HepG2 (cell line): ENCODE data around the gene SMIM24. TPM values are rescaled to one million over a fixed set of nuclear protein-coding genes. Genes with fewer than 3 reads are reported as not detected.

Experiments
- BRD4 ChIP-seq: sonication (generic); formaldehyde crosslinking; IDR thresholded peaks from 2 replicates; pipeline ENCODE4 v1.4.0; 2020; ENCODE audit warnings: missing genetic modification reagents
- HNRNPK ChIP-seq: fragments of 200-400 bp; formaldehyde crosslinking; IDR thresholded peaks from 2 replicates; pipeline ENCODE4 v1.6.1; 2018; ENCODE audit warnings: low read length, low read depth, moderate library complexity, mild to moderate bottlenecking; ENCODE audit not compliant: poor library complexity, severe bottlenecking
- NR3C1 ChIP-seq: sonication (generic); formaldehyde crosslinking; IDR thresholded peaks from 2 replicates; pipeline ENCODE4 v1.4.0; 2020; ENCODE audit warnings: missing genetic modification reagents
- RARG ChIP-seq: sonication (generic); formaldehyde crosslinking; IDR thresholded peaks from 2 replicates; pipeline ENCODE4 v1.4.0; 2020; ENCODE audit warnings: low read depth, mild to moderate bottlenecking, missing genetic modification reagents
- SRSF9 ChIP-seq: fragments of 200-400 bp; formaldehyde crosslinking; IDR thresholded peaks from 2 replicates; pipeline ENCODE4 v1.6.1; 2018; ENCODE audit warnings: borderline replicate concordance, mild to moderate bottlenecking, low read depth, low read length; ENCODE audit not compliant: insufficient read depth, poor library complexity, severe bottlenecking
- ZFP82 ChIP-seq: sonication (generic); formaldehyde crosslinking; IDR thresholded peaks from 2 replicates; pipeline ENCODE4 v1.5.1; 2020; ENCODE audit warnings: mild to moderate bottlenecking, missing genetic modification reagents, borderline replicate concordance
- ZMAT3 ChIP-seq: sonication (generic); formaldehyde crosslinking; conservative IDR thresholded peaks from 2 replicates; pipeline ENCODE4 v1.7.0; 2021; ENCODE audit warnings: missing genetic modification reagents
- ZNF367 ChIP-seq: sonication (generic); formaldehyde crosslinking; IDR thresholded peaks from 2 replicates; pipeline ENCODE4 v1.4.0; 2020; ENCODE audit warnings: missing genetic modification reagents, borderline replicate concordance
- ZNF510 ChIP-seq: sonication (generic); formaldehyde crosslinking; IDR thresholded peaks from 2 replicates; pipeline ENCODE4 v1.4.0; 2020; ENCODE audit warnings: low read depth, mild to moderate bottlenecking, missing genetic modification reagents
- ZNF660 ChIP-seq: sonication (generic); formaldehyde crosslinking; IDR thresholded peaks from 2 replicates; pipeline ENCODE4 v1.5.1; 2020; ENCODE audit warnings: mild to moderate bottlenecking, low read depth, missing genetic modification reagents, borderline replicate concordance
- polyA plus RNA-seq, 8 experiments: library from polyadenylated mRNA; depleted of rRNA in 3 of 8; stranded (reverse) in 7 of 8; unstranded in 1 of 8; fragments of >200 nt; fragmentation: Illumina TruSeq in 4 of 8; extraction: Trizol in 4 of 8; gene quantifications; 2 replicates each; pipeline versions ENCODE4 v1.2.1 to v1.2.3, GENCODE V29; 2011 to 2016; ENCODE audit warnings: low read depth in 4 of 8, missing spikeins in 1 of 8, mixed read lengths in 1 of 8; ENCODE audit not compliant: insufficient read depth in 1 of 8
- total RNA-seq, 5 experiments: library from RNA; depleted of rRNA; stranded (reverse); fragments of >200 nt; fragmentation: Illumina TruSeq; extraction: Trizol; gene quantifications; 2 replicates each; pipeline ENCODE4 v1.2.3, GENCODE V29; 2016; ENCODE audit warnings: low read depth in 1 of 5
- TF ChIP-seq, protein P1 (sequence below): IDR thresholded peaks from 2 replicates; pipeline ENCODE4 v1.6.1; 2012; ENCODE audit warnings: inconsistent platforms
- TF ChIP-seq, protein P2 (sequence below): sonication (generic); formaldehyde crosslinking; IDR thresholded peaks from 2 replicates; pipeline ENCODE4 v1.4.0; 2020; ENCODE audit warnings: mild to moderate bottlenecking, missing genetic modification reagents
- TF ChIP-seq, protein P3 (sequence below): fragments of 450-650 bp; IDR thresholded peaks from 2 replicates; pipeline ENCODE4 v1.6.1; 2017; ENCODE audit warnings: mild to moderate bottlenecking
- TF ChIP-seq, protein P4 (sequence below): IDR thresholded peaks from 2 replicates; pipeline ENCODE4 v1.6.1; 2012; ENCODE audit warnings: low read depth, low read length, improper control_type of control experiment
- TF ChIP-seq, protein P5 (sequence below): sonication (generic); formaldehyde crosslinking; IDR thresholded peaks from 2 replicates; pipeline ENCODE4 v1.4.0; 2020; ENCODE audit warnings: missing genetic modification reagents

The SMIM24 gene
- total and polyA plus RNA-seq, 2 of the 13 experiments (the other 11 are each of a cell fraction or from before 2014, with no cell fraction given) = 11.2 to 70.6 TPM

DNA sequence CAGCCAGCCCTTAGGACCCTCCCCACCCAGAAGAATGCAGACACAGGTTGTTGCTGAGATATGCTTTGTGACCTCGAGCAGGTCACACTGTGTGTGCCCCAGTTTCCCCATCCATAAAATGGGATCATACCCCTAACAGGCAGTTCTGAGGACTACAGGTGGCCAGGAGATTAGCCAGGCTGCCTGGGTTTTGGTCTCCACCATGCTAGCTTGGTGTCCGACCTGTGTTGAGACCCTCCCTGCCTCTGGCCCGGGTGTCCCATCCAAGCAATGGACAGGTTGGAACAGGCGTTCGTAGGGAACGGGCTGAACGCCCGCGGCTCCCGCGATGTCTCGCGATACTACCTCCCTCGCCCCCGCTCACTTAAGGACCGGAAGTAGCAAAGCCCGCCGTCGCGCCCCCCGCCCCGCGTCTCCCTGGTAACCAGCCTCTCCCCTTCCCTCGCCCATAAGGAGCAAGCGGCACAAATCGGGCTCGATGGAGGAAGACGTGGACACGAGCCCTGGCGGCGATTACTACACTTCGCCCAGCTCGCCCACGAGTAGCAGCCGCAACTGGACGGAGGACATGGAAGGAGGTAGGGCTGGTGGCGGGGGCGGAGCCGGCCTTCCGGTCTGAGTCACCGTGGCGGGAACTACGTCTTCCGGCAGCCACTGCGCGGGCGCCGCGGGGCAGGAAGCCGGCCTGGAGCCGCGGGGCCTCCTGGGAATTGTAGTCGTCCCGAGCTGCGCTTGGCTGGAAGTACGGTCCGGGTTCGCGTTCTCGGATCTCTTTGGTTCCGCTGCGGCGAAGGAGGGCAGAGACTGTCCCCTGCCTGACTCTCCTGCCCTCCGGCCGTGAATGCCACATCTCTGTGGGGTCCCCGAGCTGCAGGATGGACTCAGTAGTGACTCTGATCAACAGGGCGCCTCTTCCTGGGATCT lies 45.4 kb downstream of the SMIM24 start (continued):
- no peak for TF ChIP-seq ZNF660 (CRISPR knock-in tag)
- TF ChIP-seq ZMAT3 = no peak
- TF ChIP-seq SRSF9 = no peak
- TF ChIP-seq, protein P1, sequence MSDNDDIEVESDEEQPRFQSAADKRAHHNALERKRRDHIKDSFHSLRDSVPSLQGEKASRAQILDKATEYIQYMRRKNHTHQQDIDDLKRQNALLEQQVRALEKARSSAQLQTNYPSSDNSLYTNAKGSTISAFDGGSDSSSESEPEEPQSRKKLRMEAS = peak; percentile 39; the same call in 1 of the 2 replicates
- no peak for TF ChIP-seq ZNF367 (CRISPR knock-in tag)
- no peak for TF ChIP-seq ZFP82
- TF ChIP-seq, protein P2, sequence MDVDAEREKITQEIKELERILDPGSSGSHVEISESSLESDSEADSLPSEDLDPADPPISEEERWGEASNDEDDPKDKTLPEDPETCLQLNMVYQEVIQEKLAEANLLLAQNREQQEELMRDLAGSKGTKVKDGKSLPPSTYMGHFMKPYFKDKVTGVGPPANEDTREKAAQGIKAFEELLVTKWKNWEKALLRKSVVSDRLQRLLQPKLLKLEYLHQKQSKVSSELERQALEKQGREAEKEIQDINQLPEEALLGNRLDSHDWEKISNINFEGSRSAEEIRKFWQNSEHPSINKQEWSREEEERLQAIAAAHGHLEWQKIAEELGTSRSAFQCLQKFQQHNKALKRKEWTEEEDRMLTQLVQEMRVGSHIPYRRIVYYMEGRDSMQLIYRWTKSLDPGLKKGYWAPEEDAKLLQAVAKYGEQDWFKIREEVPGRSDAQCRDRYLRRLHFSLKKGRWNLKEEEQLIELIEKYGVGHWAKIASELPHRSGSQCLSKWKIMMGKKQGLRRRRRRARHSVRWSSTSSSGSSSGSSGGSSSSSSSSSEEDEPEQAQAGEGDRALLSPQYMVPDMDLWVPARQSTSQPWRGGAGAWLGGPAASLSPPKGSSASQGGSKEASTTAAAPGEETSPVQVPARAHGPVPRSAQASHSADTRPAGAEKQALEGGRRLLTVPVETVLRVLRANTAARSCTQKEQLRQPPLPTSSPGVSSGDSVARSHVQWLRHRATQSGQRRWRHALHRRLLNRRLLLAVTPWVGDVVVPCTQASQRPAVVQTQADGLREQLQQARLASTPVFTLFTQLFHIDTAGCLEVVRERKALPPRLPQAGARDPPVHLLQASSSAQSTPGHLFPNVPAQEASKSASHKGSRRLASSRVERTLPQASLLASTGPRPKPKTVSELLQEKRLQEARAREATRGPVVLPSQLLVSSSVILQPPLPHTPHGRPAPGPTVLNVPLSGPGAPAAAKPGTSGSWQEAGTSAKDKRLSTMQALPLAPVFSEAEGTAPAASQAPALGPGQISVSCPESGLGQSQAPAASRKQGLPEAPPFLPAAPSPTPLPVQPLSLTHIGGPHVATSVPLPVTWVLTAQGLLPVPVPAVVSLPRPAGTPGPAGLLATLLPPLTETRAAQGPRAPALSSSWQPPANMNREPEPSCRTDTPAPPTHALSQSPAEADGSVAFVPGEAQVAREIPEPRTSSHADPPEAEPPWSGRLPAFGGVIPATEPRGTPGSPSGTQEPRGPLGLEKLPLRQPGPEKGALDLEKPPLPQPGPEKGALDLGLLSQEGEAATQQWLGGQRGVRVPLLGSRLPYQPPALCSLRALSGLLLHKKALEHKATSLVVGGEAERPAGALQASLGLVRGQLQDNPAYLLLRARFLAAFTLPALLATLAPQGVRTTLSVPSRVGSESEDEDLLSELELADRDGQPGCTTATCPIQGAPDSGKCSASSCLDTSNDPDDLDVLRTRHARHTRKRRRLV (CRISPR knock-in tag) = no peak
- no peak for TF ChIP-seq BRD4 (CRISPR knock-in tag)
- TF ChIP-seq ZNF510 (CRISPR knock-in tag) = no peak
- no peak for TF ChIP-seq RARG (CRISPR knock-in tag)
- TF ChIP-seq, protein P3, sequence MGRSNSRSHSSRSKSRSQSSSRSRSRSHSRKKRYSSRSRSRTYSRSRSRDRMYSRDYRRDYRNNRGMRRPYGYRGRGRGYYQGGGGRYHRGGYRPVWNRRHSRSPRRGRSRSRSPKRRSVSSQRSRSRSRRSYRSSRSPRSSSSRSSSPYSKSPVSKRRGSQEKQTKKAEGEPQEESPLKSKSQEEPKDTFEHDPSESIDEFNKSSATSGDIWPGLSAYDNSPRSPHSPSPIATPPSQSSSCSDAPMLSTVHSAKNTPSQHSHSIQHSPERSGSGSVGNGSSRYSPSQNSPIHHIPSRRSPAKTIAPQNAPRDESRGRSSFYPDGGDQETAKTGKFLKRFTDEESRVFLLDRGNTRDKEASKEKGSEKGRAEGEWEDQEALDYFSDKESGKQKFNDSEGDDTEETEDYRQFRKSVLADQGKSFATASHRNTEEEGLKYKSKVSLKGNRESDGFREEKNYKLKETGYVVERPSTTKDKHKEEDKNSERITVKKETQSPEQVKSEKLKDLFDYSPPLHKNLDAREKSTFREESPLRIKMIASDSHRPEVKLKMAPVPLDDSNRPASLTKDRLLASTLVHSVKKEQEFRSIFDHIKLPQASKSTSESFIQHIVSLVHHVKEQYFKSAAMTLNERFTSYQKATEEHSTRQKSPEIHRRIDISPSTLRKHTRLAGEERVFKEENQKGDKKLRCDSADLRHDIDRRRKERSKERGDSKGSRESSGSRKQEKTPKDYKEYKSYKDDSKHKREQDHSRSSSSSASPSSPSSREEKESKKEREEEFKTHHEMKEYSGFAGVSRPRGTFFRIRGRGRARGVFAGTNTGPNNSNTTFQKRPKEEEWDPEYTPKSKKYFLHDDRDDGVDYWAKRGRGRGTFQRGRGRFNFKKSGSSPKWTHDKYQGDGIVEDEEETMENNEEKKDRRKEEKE = no peak
- TF ChIP-seq, protein P4, sequence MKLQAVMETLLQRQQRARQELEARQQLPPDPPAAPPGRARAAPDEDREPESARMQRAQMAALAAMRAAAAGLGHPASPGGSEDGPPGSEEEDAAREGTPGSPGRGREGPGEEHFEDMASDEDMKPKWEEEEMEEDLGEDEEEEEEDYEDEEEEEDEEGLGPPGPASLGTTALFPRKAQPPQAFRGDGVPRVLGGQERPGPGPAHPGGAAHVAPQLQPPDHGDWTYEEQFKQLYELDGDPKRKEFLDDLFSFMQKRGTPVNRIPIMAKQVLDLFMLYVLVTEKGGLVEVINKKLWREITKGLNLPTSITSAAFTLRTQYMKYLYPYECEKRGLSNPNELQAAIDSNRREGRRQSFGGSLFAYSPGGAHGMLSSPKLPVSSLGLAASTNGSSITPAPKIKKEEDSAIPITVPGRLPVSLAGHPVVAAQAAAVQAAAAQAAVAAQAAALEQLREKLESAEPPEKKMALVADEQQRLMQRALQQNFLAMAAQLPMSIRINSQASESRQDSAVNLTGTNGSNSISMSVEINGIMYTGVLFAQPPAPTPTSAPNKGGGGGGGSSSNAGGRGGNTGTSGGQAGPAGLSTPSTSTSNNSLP = no peak
- TF ChIP-seq, protein P5, sequence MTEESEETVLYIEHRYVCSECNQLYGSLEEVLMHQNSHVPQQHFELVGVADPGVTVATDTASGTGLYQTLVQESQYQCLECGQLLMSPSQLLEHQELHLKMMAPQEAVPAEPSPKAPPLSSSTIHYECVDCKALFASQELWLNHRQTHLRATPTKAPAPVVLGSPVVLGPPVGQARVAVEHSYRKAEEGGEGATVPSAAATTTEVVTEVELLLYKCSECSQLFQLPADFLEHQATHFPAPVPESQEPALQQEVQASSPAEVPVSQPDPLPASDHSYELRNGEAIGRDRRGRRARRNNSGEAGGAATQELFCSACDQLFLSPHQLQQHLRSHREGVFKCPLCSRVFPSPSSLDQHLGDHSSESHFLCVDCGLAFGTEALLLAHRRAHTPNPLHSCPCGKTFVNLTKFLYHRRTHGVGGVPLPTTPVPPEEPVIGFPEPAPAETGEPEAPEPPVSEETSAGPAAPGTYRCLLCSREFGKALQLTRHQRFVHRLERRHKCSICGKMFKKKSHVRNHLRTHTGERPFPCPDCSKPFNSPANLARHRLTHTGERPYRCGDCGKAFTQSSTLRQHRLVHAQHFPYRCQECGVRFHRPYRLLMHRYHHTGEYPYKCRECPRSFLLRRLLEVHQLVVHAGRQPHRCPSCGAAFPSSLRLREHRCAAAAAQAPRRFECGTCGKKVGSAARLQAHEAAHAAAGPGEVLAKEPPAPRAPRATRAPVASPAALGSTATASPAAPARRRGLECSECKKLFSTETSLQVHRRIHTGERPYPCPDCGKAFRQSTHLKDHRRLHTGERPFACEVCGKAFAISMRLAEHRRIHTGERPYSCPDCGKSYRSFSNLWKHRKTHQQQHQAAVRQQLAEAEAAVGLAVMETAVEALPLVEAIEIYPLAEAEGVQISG = peak; percentile 83
- TF ChIP-seq HNRNPK = no peak
- no peak for TF ChIP-seq NR3C1 (CRISPR knock-in tag)
